Measurements from ENCODE around the gene SLC35F1. TPM values are rescaled to one million over a fixed set of nuclear protein-coding genes. Genes with fewer than 3 reads are reported as not detected.
A peak's percentile ranks its signal among the peaks of the same experiment; 100 is the strongest.

The SLC35F1 gene
- total and polyA plus RNA-seq, 9 of the 15 experiments (the other 6 are each of a cell fraction or from before 2014, with no cell fraction given), result 0.03 to 0.06 TPM; not detected in 7

DNA sequence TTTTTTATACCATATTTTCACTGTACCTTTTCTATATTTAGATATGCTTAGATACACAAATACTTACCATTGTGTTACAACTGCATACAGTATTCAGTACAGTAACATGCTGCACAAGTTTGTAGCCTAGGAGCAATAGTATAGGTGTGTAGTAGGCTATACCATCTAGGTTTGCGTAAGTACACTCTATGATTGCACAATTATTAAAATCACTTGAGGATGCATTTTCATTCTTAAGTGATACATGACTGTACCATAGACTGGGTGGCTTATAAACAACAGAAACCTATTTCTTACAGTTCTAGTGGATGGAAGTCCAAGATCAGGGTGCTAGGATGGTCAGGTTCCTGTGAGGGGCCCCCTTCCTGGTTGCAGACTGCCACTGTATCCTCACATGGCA lies 234.1 kb downstream of the SLC35F1 start:
- Histone ChIP-seq H3K79me2 (ENCODE audit: control insufficient read depth, insufficient read depth, low read length) (no peaks in the 10 kb centered on the region), H3K9ac (ENCODE audit: insufficient read depth in 1 of 2, low read depth in 2 of 2, low read length in 2 of 2) (no peak overlapping the region), H2AFZ (ENCODE audit: low read depth, low read length) (no peak overlapping the region), H3K4me3 (no peak overlapping the region), H3K27ac (ENCODE audit: extremely low read depth, low read depth, low read length) (no peak overlapping the region), H3K9me3 (replicated peaks; ENCODE audit: control insufficient read depth, insufficient read depth, low read depth, low read length) (no peaks in the 10 kb centered on the region), H3K4me1 (replicated peaks in 1 of 2; ENCODE audit: control insufficient read depth in 2 of 2, insufficient read depth in 2 of 2, low read length in 2 of 2) (no peaks in the 10 kb centered on the region), H3K4me2 (ENCODE audit: insufficient read depth, low read length) (no peak overlapping the region), H3K36me3 (ENCODE audit: control insufficient read depth, insufficient read depth, low read length) (no peaks in the 10 kb centered on the region), H4K20me1 (replicated peaks; ENCODE audit: control insufficient read depth, insufficient read depth, low read length) (no peaks in the 10 kb centered on the region), H3K9me1 (ENCODE audit: control insufficient read depth, insufficient read depth, low read length) (no peaks in the 10 kb centered on the region), H3K27me3 (ENCODE audit: control insufficient read depth in 2 of 2, insufficient read depth in 2 of 2, low read length in 2 of 2) (no peaks in the 10 kb centered on the region)
- in situ Hi-C loops (cut with MboI) (no loop called here), intact Hi-C loops (cut with micrococcal nuclease) (no loop called here)
- ATAC-seq (no peak), FAIRE-seq (no peak), DNase-seq (ENCODE audit: extremely low read depth in 1 of 4, low spot score in 3 of 4) (no peak)
- ChIA-PET CTCF (ENCODE audit: low intra/inter-chr PET ratio) (no interaction called here), POLR2A (no interaction called here)
- WGBS (ENCODE audit: insufficient coverage, low coverage, missing lambda C conversion rate), result 7% methylated on average over 1 of the region's 1 CpG
- no TSS peak for BruUV-seq (replicated peaks)
- TF ChIP-seq GABPA (tag; conservative IDR thresholded peaks at IDR 0.05; ENCODE audit: low read depth), result no peak
- no peak for TF ChIP-seq NCOA1 (IDR thresholded peaks at IDR 0.05; ENCODE audit: low read depth)
- no peak for TF ChIP-seq CEBPG (CRISPR knock-in tag; IDR thresholded peaks at IDR 0.05)
- peak in 1 of 2 experiments; percentile 35; a peak in 1 of 4 replicates for TF ChIP-seq CEBPG (tag; conservative IDR thresholded peaks at IDR 0.05 in 1 of 2, IDR thresholded peaks at IDR 0.05 in 1 of 2)
- TF ChIP-seq, protein P1, sequence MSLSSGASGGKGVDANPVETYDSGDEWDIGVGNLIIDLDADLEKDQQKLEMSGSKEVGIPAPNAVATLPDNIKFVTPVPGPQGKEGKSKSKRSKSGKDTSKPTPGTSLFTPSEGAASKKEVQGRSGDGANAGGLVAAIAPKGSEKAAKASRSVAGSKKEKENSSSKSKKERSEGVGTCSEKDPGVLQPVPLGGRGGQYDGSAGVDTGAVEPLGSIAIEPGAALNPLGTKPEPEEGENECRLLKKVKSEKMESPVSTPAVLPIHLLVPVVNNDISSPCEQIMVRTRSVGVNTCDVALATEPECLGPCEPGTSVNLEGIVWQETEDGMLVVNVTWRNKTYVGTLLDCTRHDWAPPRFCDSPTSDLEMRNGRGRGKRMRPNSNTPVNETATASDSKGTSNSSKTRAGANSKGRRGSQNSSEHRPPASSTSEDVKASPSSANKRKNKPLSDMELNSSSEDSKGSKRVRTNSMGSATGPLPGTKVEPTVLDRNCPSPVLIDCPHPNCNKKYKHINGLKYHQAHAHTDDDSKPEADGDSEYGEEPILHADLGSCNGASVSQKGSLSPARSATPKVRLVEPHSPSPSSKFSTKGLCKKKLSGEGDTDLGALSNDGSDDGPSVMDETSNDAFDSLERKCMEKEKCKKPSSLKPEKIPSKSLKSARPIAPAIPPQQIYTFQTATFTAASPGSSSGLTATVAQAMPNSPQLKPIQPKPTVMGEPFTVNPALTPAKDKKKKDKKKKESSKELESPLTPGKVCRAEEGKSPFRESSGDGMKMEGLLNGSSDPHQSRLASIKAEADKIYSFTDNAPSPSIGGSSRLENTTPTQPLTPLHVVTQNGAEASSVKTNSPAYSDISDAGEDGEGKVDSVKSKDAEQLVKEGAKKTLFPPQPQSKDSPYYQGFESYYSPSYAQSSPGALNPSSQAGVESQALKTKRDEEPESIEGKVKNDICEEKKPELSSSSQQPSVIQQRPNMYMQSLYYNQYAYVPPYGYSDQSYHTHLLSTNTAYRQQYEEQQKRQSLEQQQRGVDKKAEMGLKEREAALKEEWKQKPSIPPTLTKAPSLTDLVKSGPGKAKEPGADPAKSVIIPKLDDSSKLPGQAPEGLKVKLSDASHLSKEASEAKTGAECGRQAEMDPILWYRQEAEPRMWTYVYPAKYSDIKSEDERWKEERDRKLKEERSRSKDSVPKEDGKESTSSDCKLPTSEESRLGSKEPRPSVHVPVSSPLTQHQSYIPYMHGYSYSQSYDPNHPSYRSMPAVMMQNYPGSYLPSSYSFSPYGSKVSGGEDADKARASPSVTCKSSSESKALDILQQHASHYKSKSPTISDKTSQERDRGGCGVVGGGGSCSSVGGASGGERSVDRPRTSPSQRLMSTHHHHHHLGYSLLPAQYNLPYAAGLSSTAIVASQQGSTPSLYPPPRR (CRISPR knock-in tag; IDR thresholded peaks at IDR 0.05; ENCODE audit: borderline replicate concordance), result no peak
- no peak for TF ChIP-seq NFRKB (IDR thresholded peaks at IDR 0.05; ENCODE audit: low read depth)
- TF ChIP-seq PYGO2 (tag; IDR thresholded peaks at IDR 0.05), result no peak
- peak; percentile 60 for TF ChIP-seq CEBPB (tag; IDR thresholded peaks at IDR 0.05)
